GM12878 (cell line): Measurements from ENCODE around the gene GLUL.

Source experiments
- BHLHE40 ChIP-seq, 2 experiments: fragments of 450-650 bp in 1 of 2; IDR thresholded peaks; 2 replicates each; pipeline ENCODE4 v1.6.1; 2011 to 2017; ENCODE audit warnings: low read depth in 2 of 2, borderline replicate concordance in 1 of 2, improper control_type of control experiment in 1 of 2, low read length in 1 of 2, mild to moderate bottlenecking in 1 of 2
- CTCF ChIP-seq, 3 experiments: IDR thresholded peaks in 2 of 3; conservative IDR thresholded peaks in 1 of 3; 2 replicates each; pipeline ENCODE4 v1.5.1; 2011; ENCODE audit warnings: low read depth in 3 of 3, low read length in 3 of 3, mild to moderate bottlenecking in 3 of 3, control low read depth in 2 of 3, moderate library complexity in 2 of 3, inconsistent platforms in 1 of 3, mixed read lengths in 1 of 3; ENCODE audit not compliant: control insufficient read depth in 2 of 3, insufficient read depth in 1 of 3; ENCODE audit errors: extremely low read depth in 1 of 3
- MTA3 ChIP-seq: IDR thresholded peaks from 2 replicates; pipeline ENCODE4 v1.6.1; 2012; ENCODE audit warnings: low read length, inconsistent platforms, borderline replicate concordance
- SIN3A ChIP-seq: IDR thresholded peaks from 2 replicates; pipeline ENCODE4 v1.6.1; 2012; ENCODE audit warnings: low read depth, low read length, improper control_type of control experiment
- SMC3 ChIP-seq: IDR thresholded peaks from 2 replicates; pipeline ENCODE4 v1.6.1; 2011; ENCODE audit warnings: low read length, improper control_type of control experiment, borderline replicate concordance

- no peak for TF ChIP-seq CTCF (IDR thresholded peaks at IDR 0.05 in 2 of 3, conservative IDR thresholded peaks at IDR 0.05 in 1 of 3; ENCODE audit: control insufficient read depth in 2 of 3, extremely low read depth in 1 of 3, insufficient read depth in 1 of 3, low read depth in 3 of 3, low read length in 3 of 3)
- TF ChIP-seq SIN3A, result no peak
- TF ChIP-seq SMC3, result no peak
- TF ChIP-seq MTA3, result no peak
- no peak for TF ChIP-seq BHLHE40 (IDR thresholded peaks at IDR 0.05; ENCODE audit: borderline replicate concordance in 1 of 2, low read depth in 2 of 2, low read length in 1 of 2)
Observed at GRCh38 chr1:182387566-182387965, 4.0 kb downstream of the GLUL start.
